Astrocyte (in vitro differentiated cells and primary cell): Measurements from ENCODE around the gene LRCOL1. TPM values are rescaled to one million over a fixed set of nuclear protein-coding genes. Genes with fewer than 3 reads are reported as not detected.

Experiments used
- DNase-seq: peaks from one replicate; pipeline ENCODE4 v3.0.0-alpha.2; 2010; ENCODE audit warnings: low read depth
- FAIRE-seq: peaks from 2 replicates; lab custom pipeline; 2011; peaks lifted over from hg19 to GRCh38; lab: Jason Lieb, UNC
- H2AFZ ChIP-seq: 2 replicates; pipeline ENCODE4 v1.6.0; 2012; ENCODE audit warnings: low read depth, low read length, inconsistent platforms
- H3K27ac ChIP-seq: 2 replicates; pipeline ENCODE4 v1.5.1; 2011; ENCODE audit warnings: low read depth, low read length, inconsistent platforms
- H3K27me3 ChIP-seq: 2 replicates; pipeline ENCODE4 v1.6.0; 2011; ENCODE audit warnings: low read length, inconsistent platforms; ENCODE audit not compliant: insufficient read depth
- H3K36me3 ChIP-seq: 2 replicates; pipeline ENCODE4 v1.5.1; 2011; ENCODE audit warnings: low read length, inconsistent platforms; ENCODE audit not compliant: insufficient read depth
- H3K4me1 ChIP-seq: 2 replicates; pipeline ENCODE4 v1.5.1; 2011; ENCODE audit warnings: low read length, inconsistent platforms; ENCODE audit not compliant: insufficient read depth
- H3K4me2 ChIP-seq: 2 replicates; pipeline ENCODE4 v1.6.0; 2012; ENCODE audit warnings: low read length, inconsistent platforms
- H3K4me3 ChIP-seq: 2 replicates; pipeline ENCODE4 v1.5.1; 2011; ENCODE audit warnings: low read depth, mild to moderate bottlenecking, low read length, inconsistent platforms; ENCODE audit not compliant: insufficient read depth
- H3K79me2 ChIP-seq: 2 replicates; pipeline ENCODE4 v1.6.0; 2012; ENCODE audit warnings: mild to moderate bottlenecking, low read length, inconsistent platforms; ENCODE audit not compliant: insufficient read depth
- H3K9ac ChIP-seq: 2 replicates; pipeline ENCODE4 v1.6.0; 2012; ENCODE audit warnings: mild to moderate bottlenecking, low read length, inconsistent platforms
- H3K9me3 ChIP-seq: 2 replicates; pipeline ENCODE4 v1.5.1; 2012; ENCODE audit warnings: low read depth, mild to moderate bottlenecking, low read length, inconsistent platforms; ENCODE audit not compliant: insufficient read depth
- H4K20me1 ChIP-seq: 2 replicates; pipeline ENCODE4 v1.6.0; 2012; ENCODE audit warnings: low read length, inconsistent platforms; ENCODE audit not compliant: insufficient read depth
- H3K27ac Mint-ChIP-seq: one replicate; pipeline ENCODE4 v1.8.0; 2021; ENCODE audit warnings: mild to moderate bottlenecking, mixed read lengths; ENCODE audit not compliant: unreplicated experiment
- H3K27me3 Mint-ChIP-seq: one replicate; pipeline ENCODE4 v1.8.0; 2021; ENCODE audit warnings: low read depth, mixed read lengths; ENCODE audit not compliant: unreplicated experiment
- H3K36me3 Mint-ChIP-seq: one replicate; pipeline ENCODE4 v1.8.0; 2021; ENCODE audit warnings: low read depth, mixed read lengths; ENCODE audit not compliant: unreplicated experiment
- H3K4me1 Mint-ChIP-seq: one replicate; pipeline ENCODE4 v1.8.0; 2021; ENCODE audit warnings: low read depth, mixed read lengths; ENCODE audit not compliant: unreplicated experiment
- H3K4me3 Mint-ChIP-seq: one replicate; pipeline ENCODE4 v1.8.0; 2021; ENCODE audit warnings: mild to moderate bottlenecking, moderate library complexity, mixed read lengths; ENCODE audit not compliant: unreplicated experiment
- H3K9me3 Mint-ChIP-seq: one replicate; pipeline ENCODE4 v1.8.0; 2021; ENCODE audit warnings: mild to moderate bottlenecking, mixed read lengths; ENCODE audit not compliant: unreplicated experiment
- EZH2 ChIP-seq: IDR thresholded peaks from 2 replicates; pipeline ENCODE4 v1.6.1; 2012; ENCODE audit warnings: mild to moderate bottlenecking, low read length, inconsistent platforms; ENCODE audit not compliant: insufficient read depth
- total RNA-seq: library from RNA; stranded (reverse); gene quantifications from 2 replicates; pipeline ENCODE4 v1.2.1, GENCODE V29; 2021
- TF ChIP-seq, protein P1 (sequence below): IDR thresholded peaks from 2 replicates; pipeline ENCODE4 v1.5.1; 2011; ENCODE audit warnings: low read depth, mild to moderate bottlenecking, inconsistent platforms, low read length, moderate library complexity; ENCODE audit not compliant: insufficient read depth

Gene LRCOL1
- total RNA-seq, 1 donor from 2014 or later = not detected

- peaks cover 3% of the 10 kb centered on the region for H4K20me1 ChIP-seq
- TF ChIP-seq, protein P1, sequence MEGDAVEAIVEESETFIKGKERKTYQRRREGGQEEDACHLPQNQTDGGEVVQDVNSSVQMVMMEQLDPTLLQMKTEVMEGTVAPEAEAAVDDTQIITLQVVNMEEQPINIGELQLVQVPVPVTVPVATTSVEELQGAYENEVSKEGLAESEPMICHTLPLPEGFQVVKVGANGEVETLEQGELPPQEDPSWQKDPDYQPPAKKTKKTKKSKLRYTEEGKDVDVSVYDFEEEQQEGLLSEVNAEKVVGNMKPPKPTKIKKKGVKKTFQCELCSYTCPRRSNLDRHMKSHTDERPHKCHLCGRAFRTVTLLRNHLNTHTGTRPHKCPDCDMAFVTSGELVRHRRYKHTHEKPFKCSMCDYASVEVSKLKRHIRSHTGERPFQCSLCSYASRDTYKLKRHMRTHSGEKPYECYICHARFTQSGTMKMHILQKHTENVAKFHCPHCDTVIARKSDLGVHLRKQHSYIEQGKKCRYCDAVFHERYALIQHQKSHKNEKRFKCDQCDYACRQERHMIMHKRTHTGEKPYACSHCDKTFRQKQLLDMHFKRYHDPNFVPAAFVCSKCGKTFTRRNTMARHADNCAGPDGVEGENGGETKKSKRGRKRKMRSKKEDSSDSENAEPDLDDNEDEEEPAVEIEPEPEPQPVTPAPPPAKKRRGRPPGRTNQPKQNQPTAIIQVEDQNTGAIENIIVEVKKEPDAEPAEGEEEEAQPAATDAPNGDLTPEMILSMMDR = no peak
- peak; percentile 87 for TF ChIP-seq EZH2
- peaks cover 12% of the 10 kb centered on the region for H3K4me1 Mint-ChIP-seq
- no peak overlapping the region for H2AFZ ChIP-seq
- DNase-seq (no peak), FAIRE-seq (no peak)
- no peak overlapping the region for H3K4me2 ChIP-seq
- no peaks in the 10 kb centered on the region for H3K36me3 ChIP-seq
- peaks cover 25% of the 10 kb centered on the region for H3K9me3 ChIP-seq
- H3K9me3 Mint-ChIP-seq = peaks cover 2% of the 10 kb centered on the region
- no peaks in the 10 kb centered on the region for H3K79me2 ChIP-seq
- peaks cover 1% of the 10 kb centered on the region for H3K36me3 Mint-ChIP-seq
- H3K4me1 ChIP-seq = peaks cover 10% of the 10 kb centered on the region
- H3K4me3 Mint-ChIP-seq = no peak overlapping the region
- H3K27me3 Mint-ChIP-seq = peaks cover 38% of the 10 kb centered on the region
- H3K4me3 ChIP-seq = no peak overlapping the region
- H3K9ac ChIP-seq = no peak overlapping the region
- H3K27ac Mint-ChIP-seq = no peak overlapping the region
- peaks cover 31% of the 10 kb centered on the region for H3K27me3 ChIP-seq
- H3K27ac ChIP-seq = no peak overlapping the region
These were observed 9.2 kb upstream of the LRCOL1 start for GRCh38 chr12:132619386-132620112.

DNA sequence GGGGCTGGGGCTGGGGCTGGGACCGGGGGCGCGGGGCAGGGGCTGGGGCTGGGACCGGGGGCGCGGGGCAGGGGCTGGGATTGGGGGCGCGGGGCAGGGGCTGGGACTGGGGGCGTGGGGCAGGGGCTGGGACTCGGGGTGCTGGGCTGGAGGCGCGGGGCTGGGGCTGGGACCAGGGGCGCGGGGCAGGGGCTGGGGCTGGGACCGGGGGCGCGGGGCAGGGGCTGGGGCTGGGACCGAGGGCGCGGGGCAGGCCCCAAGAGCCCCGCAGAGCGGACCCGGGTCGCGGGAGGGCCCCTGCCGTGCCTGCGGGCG is 8.6 kb upstream of the LRCOL1 start:
- Histone ChIP-seq H3K4me1 (peaks cover 10% of the 10 kb centered on the region), H3K79me2 (no peaks in the 10 kb centered on the region), H3K27me3 (peaks cover 31% of the 10 kb centered on the region), H3K4me2 (no peak overlapping the region), H3K27ac (no peak overlapping the region), H3K4me3 (no peak overlapping the region), H4K20me1 (peaks cover 3% of the 10 kb centered on the region), H3K9me3 (peaks cover 25% of the 10 kb centered on the region), H2AFZ (no peak overlapping the region), H3K36me3 (no peaks in the 10 kb centered on the region), H3K9ac (no peak overlapping the region)
- H3K36me3 Mint-ChIP-seq = peaks cover 1% of the 10 kb centered on the region
- peaks cover 41% of the 10 kb centered on the region for H3K27me3 Mint-ChIP-seq
- DNase-seq (no peak), FAIRE-seq (no peak)
- peaks cover 12% of the 10 kb centered on the region for H3K4me1 Mint-ChIP-seq
- peaks cover 2% of the 10 kb centered on the region for H3K9me3 Mint-ChIP-seq
- TF ChIP-seq, protein P1 = no peak
- no peak for TF ChIP-seq EZH2
- H3K4me3 Mint-ChIP-seq = no peak overlapping the region
- no peak overlapping the region for H3K27ac Mint-ChIP-seq

GRCh38 chr12:132618683-132619043 is 8.3 kb upstream of the LRCOL1 start, which contains the start of gene P2RX2:
P2RX2 (plus strand) TSS chr12:132618776; CDS start chr12:132618817, 41 bp downstream.
- peaks cover 41% of the 10 kb centered on the region for H3K27me3 Mint-ChIP-seq
- Histone ChIP-seq H4K20me1 (peaks cover 3% of the 10 kb centered on the region), H3K4me2 (no peak within 1 kb of the TSS), H3K79me2 (no peaks in the 10 kb centered on the region), H3K9me3 (peaks cover 25% of the 10 kb centered on the region), H3K9ac (no peak within 1 kb of the TSS), H2AFZ (no peak within 1 kb of the TSS), H3K27ac (no peak within 1 kb of the TSS), H3K27me3 (peaks cover 31% of the 10 kb centered on the region), H3K4me3 (no peak within 1 kb of the TSS), H3K4me1 (peaks cover 10% of the 10 kb centered on the region), H3K36me3 (no peaks in the 10 kb centered on the region)
- H3K27ac Mint-ChIP-seq = peak within 1 kb of the TSS; percentile 41
- peaks cover 1% of the 10 kb centered on the region for H3K36me3 Mint-ChIP-seq
- H3K4me1 Mint-ChIP-seq = peaks cover 12% of the 10 kb centered on the region
- peak within 1 kb of the TSS; percentile 80 for H3K4me3 Mint-ChIP-seq
- no peak for TF ChIP-seq EZH2
- TF ChIP-seq, protein P1 = no peak
- no peak for FAIRE-seq
- no peak for DNase-seq
- peaks cover 2% of the 10 kb centered on the region for H3K9me3 Mint-ChIP-seq
